H7 (cell line): ENCODE results near the gene REV3L. TPM values are rescaled to one million over a fixed set of nuclear protein-coding genes. Genes with fewer than 3 reads are reported as not detected.
"Not testable (repeated sequence)": the region's sequence is repeated elsewhere in the genome, so short reads cannot be mapped to it uniquely, and the experiment has no call there.

Experiments
- DNase-seq: peaks from one replicate; pipeline ENCODE4 v3.0.0; 2012
- H3K27me3 ChIP-seq: 2 replicates; pipeline ENCODE4 v1.6.0; 2011; ENCODE audit warnings: mild to moderate bottlenecking, low read length; ENCODE audit not compliant: control insufficient read depth, insufficient read depth
- H3K36me3 ChIP-seq: replicated peaks from 2 replicates; pipeline ENCODE4 v1.5.1; 2011; ENCODE audit warnings: low read length; ENCODE audit not compliant: control insufficient read depth, insufficient read depth
- H3K4me3 ChIP-seq: 2 replicates; pipeline ENCODE4 v1.5.1; 2011; ENCODE audit warnings: low read depth, mild to moderate bottlenecking, control low read depth, low read length, moderate library complexity; ENCODE audit not compliant: insufficient read depth
- total RNA-seq: library from RNA; depleted of rRNA; stranded (reverse); fragments of >200 nt; shearing (Covaris generic); gene quantifications from 2 replicates; pipeline ENCODE4 v1.2.3, GENCODE V29; 2014; rRNA removed

REV3L gene
- total RNA-seq = 2.1 and 5.2 TPM in 2 replicates

- peak within 1 kb of the TSS; percentile 83 for H3K4me3 ChIP-seq
- DNase-seq = peak; percentile 88
- H3K36me3 ChIP-seq = no peaks in the 10 kb centered on the region; the same call in 1 of the 2 replicates
- peaks cover 34% of the 10 kb centered on the region for H3K27me3 ChIP-seq
These were observed at the start of gene REV3L for GRCh38 chr6:111482959-111483735. TSS of gene REV3L (minus strand) at chr6:111483218. CDS start at chr6:111482888, 330 bp downstream.

GRCh38 chr6:111531185-111531584 lies 48.2 kb upstream of the REV3L start:
- DNase-seq = no peak
- Histone ChIP-seq H3K4me3 (no peak overlapping the region), H3K27me3 (no peaks in the 10 kb centered on the region), H3K36me3 (no peaks in the 10 kb centered on the region)

GRCh38 chr6:111530667-111531066 lies 47.6 kb upstream of the REV3L start:
- peak; percentile 38 for DNase-seq
- no peak overlapping the region for H3K4me3 ChIP-seq
- H3K27me3 ChIP-seq = no peaks in the 10 kb centered on the region
- H3K36me3 ChIP-seq = no peaks in the 10 kb centered on the region

- H3K4me3 ChIP-seq = no peak overlapping the region
- no peak for DNase-seq
- no peaks in the 10 kb centered on the region for H3K27me3 ChIP-seq
- no peaks in the 10 kb centered on the region for H3K36me3 ChIP-seq
These were observed 47.2 kb upstream of the REV3L start for GRCh38 chr6:111530218-111530617.

- H3K27me3 ChIP-seq = no peaks in the 10 kb centered on the region
- H3K4me3 ChIP-seq = no peak overlapping the region
- no peaks in the 10 kb centered on the region for H3K36me3 ChIP-seq
- DNase-seq = no peak
These were observed 44.3 kb upstream of the REV3L start for GRCh38 chr6:111527367-111527766.

GRCh38 chr6:111524735-111525134 lies 41.7 kb upstream of the REV3L start:
- H3K4me3 ChIP-seq = no peak overlapping the region
- DNase-seq = no peak

GRCh38 chr6:111524252-111524651 lies 41.2 kb upstream of the REV3L start:
- Histone ChIP-seq H3K4me3 (no peak overlapping the region), H3K36me3 (no peaks in the 10 kb centered on the region), H3K27me3 (no peaks in the 10 kb centered on the region)
- DNase-seq = no peak

More at GRCh38 chr6:111524735-111525134, 41.7 kb upstream of the REV3L start:
- H3K36me3 ChIP-seq = no peaks in the 10 kb centered on the region
- no peaks in the 10 kb centered on the region for H3K27me3 ChIP-seq

GRCh38 chr6:111523484-111524167 lies 40.6 kb upstream of the REV3L start:
- H3K4me3 ChIP-seq = no peak overlapping the region
- DNase-seq = peak; percentile 24
- no peaks in the 10 kb centered on the region for H3K36me3 ChIP-seq
- no peaks in the 10 kb centered on the region for H3K27me3 ChIP-seq

GRCh38 chr6:111522393-111523020 lies 39.5 kb upstream of the REV3L start:
- no peaks in the 10 kb centered on the region for H3K27me3 ChIP-seq

GRCh38 chr6:111521497-111522270 lies 38.7 kb upstream of the REV3L start:
- Histone ChIP-seq H3K4me3 (no peak overlapping the region), H3K36me3 (no peaks in the 10 kb centered on the region), H3K27me3 (no peaks in the 10 kb centered on the region)
- no peak for DNase-seq

More at GRCh38 chr6:111522393-111523020, 39.5 kb upstream of the REV3L start:
- no peaks in the 10 kb centered on the region for H3K36me3 ChIP-seq
- no peak for DNase-seq
- no peak overlapping the region for H3K4me3 ChIP-seq

- H3K36me3 ChIP-seq = no peaks in the 10 kb centered on the region
- H3K27me3 ChIP-seq = no peaks in the 10 kb centered on the region
- H3K4me3 ChIP-seq = no peak overlapping the region
- DNase-seq = no peak
These were observed 37.5 kb upstream of the REV3L start for GRCh38 chr6:111520524-111520923.

GRCh38 chr6:111517965-111518364 lies 34.9 kb upstream of the REV3L start:
- DNase-seq = peak; percentile 46
- Histone ChIP-seq H3K36me3 (no peaks in the 10 kb centered on the region), H3K4me3 (no peak overlapping the region), H3K27me3 (no peaks in the 10 kb centered on the region)

- no peak for DNase-seq
- no peaks in the 10 kb centered on the region for H3K27me3 ChIP-seq
- no peak overlapping the region for H3K4me3 ChIP-seq
- no peaks in the 10 kb centered on the region for H3K36me3 ChIP-seq
These were observed 32.2 kb upstream of the REV3L start for GRCh38 chr6:111515259-111515658.

- not testable (repeated sequence) for H3K27me3 ChIP-seq, H3K36me3 ChIP-seq, H3K4me3 ChIP-seq, DNase-seq
These were observed 31.5 kb upstream of the REV3L start for GRCh38 chr6:111514531-111514930.
